HG02642 (cell line): ENCODE measurements around the gene TNS3.
A peak's percentile ranks its signal among the peaks of the same experiment; 100 is the strongest.

Source experiments
- ATAC-seq: cut with Tn5 transposase; IDR thresholded peaks from one replicate; pipeline ENCODE4 v1.9.1; 2021; ENCODE audit warnings: mild to moderate bottlenecking; ENCODE audit not compliant: unreplicated experiment, poor library complexity

Gene TNS3

GRCh38 chr7:47510192-47510591, 71.7 kb downstream of the TNS3 start:
- no peak for ATAC-seq

DNA sequence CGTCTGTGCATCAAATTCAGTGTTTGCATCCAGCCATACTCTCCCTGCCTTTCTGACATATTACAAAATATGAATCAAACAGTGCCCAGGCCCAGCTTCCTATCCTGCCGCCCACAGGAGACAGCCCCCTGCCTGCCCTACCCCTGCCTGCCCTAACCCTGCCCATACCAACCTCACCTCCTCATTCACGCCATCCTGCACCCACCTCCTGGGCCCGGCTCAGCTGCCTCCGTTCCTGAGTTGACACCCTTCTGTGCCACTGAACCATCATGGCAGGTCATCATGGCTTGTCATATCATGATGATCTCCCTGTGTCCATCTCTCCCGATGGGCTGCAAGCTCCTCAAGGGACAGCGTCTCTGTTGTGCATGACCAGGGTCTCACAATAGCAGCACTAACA, 72.3 kb downstream of the TNS3 start:
- ATAC-seq: no peak

GRCh38 chr7:47508389-47509380, 73.2 kb downstream of the TNS3 start:
- ATAC-seq: no peak

DNA sequence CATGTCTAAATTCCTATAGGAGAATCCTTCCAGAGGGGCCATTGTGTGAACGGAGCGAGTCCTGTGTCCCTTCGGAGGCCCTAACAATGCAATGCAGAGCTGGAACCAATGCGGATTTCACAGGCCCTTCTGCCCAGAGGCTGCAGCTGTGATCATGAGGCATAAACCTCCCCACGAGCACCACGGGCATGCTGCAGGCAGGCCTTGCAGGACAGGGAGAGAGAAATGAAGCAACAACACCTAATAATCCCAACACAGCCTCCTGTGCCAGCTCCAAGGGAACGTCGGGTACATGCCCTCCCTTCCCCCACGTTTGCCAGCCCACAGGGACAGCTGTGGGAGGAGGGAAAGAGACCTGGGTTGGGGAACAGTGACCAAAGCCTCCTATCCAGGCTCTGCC, 74.4 kb downstream of the TNS3 start:
- no peak for ATAC-seq

- no peak for ATAC-seq
These were observed 75.2 kb downstream of the TNS3 start for GRCh38 chr7:47506382-47507339.

DNA sequence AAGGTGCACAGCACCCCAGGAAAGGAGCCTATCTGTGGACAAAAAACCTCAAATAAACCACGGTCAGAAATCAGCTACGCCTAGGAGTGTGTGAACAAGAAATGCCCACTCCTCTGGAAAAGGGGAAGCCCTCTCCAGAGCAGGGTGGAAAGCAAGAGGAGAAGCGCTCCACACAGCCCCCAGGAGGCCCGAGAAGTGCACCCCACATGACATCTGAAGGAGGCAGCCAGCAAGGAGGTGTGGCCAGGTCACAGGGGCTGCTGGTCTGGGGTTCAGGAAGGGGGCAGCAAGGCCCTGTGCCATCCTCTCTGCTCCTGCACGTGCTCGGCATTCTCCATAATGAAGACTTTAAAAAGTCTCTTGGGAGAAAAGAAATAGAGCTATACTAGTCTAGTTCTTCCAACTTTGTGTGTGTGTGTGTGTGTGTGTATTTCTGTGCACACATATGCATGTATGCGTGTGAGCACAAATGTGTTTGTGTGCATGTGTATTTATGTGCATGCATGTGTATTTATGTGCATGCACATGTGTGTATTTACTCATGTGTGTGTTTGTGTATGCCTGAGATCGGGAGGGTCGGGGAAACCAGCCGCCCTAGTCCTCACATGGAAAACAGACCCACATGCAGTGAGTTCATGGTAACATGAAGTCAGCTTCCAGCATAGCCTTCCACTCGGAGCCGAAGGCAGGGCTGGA, 76.5 kb downstream of the TNS3 start:
- no peak for ATAC-seq

DNA sequence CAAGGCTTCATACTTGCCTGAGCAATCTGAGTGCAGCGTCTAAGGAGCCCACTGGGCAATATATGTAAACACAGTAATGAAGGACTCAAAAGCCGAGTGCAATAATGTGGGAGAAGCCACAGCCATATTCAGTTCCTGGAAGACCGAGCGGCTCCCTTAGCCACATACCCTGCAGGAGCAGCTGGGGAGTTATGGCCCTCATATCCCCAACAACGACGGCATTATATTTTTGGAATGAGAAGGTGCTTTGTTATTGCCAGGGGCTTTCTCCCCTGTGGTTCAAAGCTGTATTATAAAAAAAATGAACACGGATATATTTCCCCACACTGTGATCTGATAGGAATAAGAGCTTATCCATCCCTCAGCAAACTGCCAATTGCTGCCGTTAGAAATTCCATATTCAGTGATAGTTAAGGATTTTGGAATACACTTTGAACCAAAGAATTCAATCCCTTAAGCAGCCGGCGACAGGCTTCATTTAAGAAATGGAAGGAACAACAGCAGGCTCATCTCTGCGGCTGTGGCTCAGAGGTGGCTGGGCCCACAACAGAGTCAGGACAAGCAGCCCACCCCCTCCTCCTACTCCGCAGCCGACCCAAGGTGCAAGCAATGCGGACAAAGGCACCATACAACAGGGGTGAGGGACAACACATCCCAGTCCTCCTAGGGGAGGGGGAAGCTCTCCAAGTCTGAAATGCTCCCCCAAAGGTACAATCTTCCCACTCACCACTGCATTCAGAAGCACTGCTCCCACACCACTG, 77.2 kb downstream of the TNS3 start:
- ATAC-seq: no peak

DNA sequence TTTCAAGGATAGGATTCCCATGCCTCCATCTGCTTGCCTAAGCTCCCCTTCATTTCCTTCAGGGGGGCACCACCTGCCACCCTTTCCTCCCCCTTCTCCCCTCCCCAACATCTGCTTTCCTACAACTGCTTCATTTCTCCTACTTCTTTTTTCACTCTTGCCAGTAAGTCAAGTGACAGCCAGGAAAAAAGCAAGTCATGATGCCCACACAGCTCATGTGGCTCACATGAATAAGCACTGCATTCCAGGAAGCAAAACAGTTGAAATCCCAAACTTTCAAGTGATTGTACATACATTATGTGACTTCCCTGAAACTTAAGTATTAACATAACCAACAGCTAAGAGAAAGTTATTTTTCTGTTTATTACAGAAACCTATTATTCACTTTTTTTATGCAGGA, 78.6 kb downstream of the TNS3 start:
- ATAC-seq: no peak

DNA sequence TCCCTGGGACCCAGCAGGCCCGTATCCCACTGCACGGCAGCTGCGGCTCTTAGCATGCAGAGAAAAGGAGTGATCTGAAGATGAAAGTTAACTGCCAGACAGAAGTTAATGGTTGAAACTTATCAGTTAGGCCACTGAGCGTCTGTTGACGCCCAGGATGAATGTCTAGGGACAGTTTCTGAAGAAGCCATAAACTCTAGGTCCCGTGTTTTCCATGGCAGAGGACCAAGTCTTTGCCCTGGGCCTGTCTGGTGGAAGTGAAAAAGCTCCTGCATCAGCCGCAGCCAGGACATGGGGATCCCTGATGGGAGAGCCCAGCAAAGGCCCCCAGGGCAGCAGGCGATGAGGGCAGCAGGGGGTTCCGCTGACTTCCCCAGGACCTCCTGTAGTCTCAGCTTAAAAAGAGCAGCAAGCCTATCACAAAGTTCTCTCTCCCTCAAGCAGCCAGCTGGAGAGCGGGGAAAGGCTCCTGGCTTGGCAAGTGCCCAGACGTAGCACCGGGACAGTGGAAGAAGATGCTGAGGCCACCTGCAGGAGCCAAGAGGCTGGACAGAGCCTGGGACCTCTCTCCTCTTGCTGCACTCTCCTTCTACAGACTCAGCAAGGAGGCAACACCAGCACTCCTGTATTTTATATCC, 79.6 kb downstream of the TNS3 start:
- ATAC-seq: no peak

DNA sequence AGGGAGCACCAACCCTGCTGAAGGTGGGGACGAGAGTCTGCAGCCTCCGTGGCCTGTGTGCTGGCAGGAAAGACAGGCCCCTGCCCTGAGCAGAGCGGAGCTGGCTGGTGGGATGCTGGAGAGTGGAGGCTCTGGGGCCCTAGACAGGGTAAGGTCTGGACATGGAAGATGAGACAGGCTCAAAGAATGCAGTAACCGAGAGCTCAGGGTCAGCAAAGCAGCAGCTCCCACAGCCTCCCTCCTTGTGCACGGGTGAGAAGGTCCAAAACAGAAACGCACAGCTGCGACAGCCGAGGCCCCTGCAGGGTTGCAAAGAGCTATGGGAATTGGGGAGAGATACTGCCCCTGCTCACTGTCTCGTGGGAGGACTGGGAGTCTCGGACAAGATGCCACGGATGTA, 80.5 kb downstream of the TNS3 start:
- ATAC-seq: no peak

DNA sequence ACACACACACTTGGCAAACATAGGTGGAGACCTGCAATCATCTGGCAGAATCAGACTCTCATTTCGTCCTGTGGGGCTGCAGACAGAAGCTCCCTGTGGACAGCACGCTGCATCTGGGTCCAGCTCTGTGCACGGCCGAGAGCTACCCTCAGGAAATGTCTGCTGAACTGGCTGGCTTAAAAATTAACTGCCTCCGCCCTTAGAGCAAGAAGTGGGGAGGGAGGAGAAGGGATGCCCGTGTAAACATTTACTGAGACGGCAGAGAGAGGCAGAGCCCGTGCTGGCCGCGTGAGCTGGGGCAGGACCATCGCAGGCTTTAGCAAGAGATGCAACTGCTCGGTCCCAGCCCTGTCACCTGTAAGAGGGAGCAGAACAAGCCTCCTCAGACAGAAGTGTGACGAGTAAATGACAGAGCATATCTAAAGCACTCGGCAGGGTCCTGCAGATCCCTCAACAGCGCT, 81.8 kb downstream of the TNS3 start:
- ATAC-seq: no peak

GRCh38 chr7:47498229-47499056, 83.5 kb downstream of the TNS3 start:
- no peak for ATAC-seq

DNA sequence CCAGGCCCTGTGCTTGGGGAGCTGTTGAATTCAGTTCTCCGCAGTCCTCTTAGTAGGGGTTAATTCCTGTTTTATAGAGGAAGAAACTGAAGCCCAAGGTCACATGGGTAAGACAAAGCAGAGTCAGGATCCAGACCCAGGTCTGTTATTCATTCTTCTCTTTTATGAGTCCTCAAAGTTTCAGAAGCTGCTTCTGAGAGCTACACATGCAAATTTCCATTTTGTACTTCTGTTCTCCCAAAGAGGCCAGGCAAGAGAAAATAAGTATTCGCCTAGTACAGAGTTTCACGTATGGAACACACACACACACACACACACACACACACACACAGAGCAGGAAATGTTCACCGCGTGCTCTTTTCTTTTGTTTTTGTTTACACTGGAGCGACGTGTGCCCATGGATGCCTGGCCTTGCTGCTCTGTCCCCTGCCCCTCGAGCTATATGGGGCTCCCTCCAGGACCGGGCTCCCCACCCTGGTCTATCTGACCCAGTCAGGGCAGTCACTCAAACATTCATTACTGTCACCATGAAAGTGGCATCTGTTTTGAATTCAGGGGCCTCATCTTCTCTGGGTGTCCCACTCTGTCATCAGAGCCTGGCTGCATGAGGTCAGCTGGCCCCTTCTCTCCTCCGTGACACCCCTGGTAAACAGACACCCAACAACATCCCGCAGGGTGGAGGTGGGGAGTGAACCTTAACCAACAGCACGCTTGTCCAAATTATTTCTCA, 84.4 kb downstream of the TNS3 start:
- ATAC-seq: peak; percentile 90

- no peak for ATAC-seq
These were observed 85.2 kb downstream of the TNS3 start for GRCh38 chr7:47496666-47497065.

DNA sequence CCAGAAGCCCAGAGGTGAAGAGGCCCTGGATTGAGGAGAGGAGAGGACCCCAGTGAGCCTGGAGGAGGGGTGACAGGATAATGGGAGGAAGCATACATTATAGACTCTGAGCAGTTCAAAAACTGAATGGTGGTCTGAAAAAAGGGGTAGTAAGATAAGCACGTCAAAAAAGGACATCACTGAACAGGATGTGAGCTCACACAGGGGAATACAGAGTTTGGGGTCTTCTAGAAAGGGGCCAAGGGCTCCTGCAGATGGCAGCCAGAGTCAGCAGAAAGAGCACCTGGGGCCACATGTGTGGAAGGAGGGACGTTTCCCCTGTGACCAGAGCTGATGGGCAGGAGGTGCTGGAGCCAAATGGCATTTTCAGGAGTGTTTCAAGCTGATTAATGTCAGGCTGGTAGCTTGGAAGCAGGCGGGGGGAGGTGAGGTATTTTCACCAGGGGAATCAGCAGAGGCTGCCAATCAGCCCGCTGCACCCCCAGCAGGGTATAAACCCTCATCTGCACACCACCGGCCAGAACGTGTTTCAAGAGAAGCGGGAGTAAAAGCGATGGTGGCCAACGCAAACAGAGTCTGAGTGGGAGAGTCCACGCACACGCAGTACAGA, 85.8 kb downstream of the TNS3 start:
- ATAC-seq: no peak

- ATAC-seq: no peak
These were observed 87.7 kb downstream of the TNS3 start for GRCh38 chr7:47493976-47494911.
